Fibroblast of skin of abdomen (primary cell): ENCODE data around the gene GJC2.

Experiments
- DNase-seq: peaks from one replicate; pipeline ENCODE4 v3.0.0-alpha.2; 2013

GJC2 gene

DNA sequence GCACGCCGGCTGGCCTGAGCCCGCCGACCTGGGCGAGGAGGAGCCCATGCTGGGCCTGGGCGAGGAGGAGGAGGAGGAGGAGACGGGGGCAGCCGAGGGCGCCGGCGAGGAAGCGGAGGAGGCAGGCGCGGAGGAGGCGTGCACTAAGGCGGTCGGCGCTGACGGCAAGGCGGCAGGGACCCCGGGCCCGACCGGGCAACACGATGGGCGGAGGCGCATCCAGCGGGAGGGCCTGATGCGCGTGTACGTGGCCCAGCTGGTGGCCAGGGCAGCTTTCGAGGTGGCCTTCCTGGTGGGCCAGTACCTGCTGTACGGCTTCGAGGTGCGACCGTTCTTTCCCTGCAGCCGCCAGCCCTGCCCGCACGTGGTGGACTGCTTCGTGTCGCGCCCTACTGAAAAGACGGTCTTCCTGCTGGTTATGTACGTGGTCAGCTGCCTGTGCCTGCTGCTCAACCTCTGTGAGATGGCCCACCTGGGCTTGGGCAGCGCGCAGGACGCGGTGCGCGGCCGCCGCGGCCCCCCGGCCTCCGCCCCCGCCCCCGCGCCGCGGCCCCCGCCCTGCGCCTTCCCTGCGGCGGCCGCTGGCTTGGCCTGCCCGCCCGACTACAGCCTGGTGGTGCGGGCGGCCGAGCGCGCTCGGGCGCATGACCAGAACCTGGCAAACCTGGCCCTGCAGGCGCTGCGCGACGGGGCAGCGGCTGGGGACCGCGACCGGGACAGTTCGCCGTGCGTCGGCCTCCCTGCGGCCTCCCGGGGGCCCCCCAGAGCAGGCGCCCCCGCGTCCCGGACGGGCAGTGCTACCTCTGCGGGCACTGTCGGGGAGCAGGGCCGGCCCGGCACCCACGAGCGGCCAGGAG, 8.6 kb downstream of the GJC2 start:
- DNase-seq = no peak

DNA sequence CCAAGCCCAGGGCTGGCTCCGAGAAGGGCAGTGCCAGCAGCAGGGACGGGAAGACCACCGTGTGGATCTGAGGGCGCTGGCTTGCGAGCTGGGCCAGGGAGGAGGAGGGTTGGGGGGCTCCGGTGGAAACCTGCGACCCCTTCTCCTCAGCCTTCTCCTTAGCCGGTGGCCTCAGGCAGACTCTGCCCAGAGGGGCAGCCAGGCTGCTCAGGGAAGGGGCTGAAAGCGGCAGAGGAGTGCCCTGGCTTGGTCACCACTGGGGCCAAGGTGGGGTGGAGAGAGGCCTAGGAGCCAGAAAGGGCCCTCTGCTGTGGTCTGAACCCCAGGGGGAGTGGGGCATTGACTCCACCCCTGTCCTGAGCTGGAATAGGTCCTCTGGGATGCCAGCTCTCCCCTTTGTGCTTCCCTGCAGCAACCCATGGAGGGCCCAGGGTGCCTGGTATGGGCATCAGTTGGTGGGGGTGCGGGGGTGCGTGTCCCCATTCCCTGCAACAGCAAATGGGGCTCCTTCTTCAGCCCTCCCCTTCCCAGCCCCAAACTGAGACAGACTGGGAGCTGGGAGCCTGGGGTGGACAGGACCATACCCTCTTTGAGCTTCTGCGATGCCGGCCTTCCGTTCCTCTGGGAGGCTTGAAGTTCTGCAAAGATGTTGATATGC, 9.4 kb downstream of the GJC2 start:
- no peak for DNase-seq

DNA sequence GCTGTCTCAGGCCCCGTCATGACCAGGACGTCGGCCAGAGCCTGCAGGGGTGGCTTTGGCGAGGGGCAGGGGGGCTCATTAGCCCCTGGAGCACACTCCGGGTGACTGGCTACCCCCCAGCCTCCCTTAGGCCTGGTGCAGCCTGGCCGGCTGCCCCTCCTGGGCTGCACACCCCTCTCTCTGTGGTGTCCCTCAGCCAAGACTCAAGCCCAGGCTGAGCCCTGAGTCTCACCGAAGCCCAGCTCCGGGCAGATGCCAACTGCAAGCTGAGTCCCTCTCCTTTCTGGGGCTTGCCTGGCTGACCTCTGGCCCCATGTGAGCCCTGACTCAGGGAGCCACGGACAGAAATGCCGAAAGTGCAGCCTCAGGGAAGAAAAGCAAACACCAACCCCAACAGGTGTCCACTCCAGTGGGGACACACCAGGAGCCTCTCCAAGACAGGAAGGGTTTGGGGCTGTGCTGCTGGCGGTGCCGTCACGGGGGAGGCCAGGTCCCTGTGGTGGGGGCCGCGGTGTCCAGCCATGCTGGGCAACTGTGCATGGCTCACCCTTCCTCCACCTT, 10.6 kb downstream of the GJC2 start:
- no peak for DNase-seq

DNA sequence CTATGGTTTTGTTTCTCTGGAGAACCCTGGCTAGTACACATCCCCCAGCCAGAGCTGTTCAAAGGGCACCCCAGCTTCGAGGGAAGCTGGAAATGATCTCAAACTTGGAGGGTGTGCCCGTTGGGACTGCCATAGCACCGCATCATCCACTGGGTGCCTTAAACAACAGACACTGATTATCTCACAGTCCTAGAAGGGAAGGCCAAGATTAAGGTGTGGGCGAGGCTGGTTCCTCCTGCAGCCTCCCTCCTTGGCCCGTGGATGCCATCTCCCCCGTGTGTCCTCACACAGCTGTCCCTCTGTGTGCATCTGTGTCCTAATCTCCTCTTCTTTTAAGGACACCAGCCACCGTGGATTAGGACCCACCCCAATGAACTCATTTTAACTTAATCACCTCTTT, 11.6 kb downstream of the GJC2 start:
- no peak for DNase-seq

DNA sequence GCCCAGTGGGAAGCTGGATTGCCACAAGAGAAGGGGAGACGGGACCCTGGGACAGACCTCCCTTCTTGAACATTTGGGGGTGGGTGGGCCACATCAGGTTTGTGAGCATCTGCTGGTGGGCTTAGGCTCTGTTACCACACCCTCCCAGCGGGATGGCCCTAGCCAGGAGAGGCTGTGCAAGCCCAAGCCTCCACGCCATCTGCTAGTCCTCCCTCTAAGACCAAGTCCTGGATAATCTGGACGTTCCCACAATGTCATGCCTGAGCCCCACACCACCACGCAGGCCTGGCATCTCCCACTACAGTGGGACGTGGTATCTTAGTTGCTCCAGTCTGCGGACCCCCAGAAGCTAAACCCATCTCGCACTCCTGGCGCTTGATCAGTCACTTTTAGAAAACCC, 12.1 kb downstream of the GJC2 start:
- no peak for DNase-seq

DNA sequence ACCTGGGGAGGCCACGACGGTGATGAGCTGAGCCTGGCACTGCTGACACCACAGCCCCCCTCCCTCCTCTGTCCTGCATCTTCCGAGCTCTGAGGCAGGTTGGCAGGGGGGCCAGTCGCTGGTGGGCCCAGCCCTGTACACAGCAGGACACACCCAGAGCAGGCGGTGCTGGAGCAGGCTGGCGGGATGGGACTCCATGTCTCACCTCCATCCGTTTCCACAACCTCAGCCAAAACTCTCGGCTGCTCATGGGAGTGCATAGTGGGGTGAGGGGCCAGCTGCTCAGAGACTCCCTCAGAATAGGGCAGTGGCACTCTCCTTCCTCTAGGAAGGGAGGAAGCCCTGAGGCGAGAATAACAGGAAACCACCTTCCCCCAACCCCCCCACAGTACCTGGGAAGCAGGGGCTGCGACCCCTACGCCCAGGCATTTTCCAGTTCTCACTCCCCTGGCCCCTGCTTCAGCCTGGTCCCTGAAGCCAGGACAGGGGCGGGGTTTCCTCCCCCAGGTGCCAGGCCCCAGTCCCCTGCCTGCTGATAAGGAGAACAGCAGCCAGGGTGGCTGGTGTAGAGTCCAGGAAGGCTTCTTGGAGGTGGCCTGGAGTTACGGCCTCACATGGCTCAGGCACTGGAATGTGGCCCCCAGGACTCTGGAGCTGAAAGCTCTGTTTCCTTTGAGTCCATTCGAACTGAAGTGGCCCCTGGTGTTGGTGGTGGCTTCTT, 12.7 kb downstream of the GJC2 start:
- DNase-seq = peak; percentile 48

DNA sequence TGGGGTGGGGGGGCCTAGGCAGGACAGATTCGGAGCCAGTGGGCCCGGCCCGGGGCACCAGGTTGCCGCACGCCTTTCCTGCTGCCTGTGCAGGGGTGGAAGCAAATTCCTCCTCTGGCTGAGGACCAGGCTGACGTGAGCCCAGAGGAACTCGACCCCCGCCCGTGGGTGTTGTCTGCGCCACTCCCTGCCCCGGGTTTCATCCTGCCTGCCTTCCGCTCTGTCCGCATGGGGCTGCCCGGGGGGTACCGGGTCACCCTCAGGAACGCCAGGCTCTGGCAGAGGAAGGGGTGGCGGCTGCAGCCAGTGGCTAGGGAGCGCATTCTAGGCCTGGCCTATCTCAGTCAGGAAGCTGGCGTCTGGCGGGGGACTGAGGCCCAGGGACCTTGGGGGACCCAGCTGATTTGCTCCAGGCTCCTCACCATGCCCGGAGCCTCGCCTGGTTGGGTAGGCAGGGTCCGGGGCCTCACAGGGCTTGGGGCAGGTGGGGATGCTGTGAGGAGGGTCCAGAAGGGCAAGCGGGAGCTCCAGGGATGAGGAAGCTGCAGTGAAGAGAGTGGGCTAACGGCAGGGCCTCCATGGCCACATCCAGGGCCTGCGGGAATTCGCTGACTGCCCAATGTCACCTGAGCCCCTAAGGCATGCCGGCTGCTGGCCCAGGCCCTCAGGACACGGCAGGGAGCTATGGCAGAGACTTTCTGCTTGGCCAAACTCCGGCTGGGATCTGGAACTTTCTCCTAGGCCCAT, 13.4 kb downstream of the GJC2 start:
- peak; percentile 50 for DNase-seq

DNA sequence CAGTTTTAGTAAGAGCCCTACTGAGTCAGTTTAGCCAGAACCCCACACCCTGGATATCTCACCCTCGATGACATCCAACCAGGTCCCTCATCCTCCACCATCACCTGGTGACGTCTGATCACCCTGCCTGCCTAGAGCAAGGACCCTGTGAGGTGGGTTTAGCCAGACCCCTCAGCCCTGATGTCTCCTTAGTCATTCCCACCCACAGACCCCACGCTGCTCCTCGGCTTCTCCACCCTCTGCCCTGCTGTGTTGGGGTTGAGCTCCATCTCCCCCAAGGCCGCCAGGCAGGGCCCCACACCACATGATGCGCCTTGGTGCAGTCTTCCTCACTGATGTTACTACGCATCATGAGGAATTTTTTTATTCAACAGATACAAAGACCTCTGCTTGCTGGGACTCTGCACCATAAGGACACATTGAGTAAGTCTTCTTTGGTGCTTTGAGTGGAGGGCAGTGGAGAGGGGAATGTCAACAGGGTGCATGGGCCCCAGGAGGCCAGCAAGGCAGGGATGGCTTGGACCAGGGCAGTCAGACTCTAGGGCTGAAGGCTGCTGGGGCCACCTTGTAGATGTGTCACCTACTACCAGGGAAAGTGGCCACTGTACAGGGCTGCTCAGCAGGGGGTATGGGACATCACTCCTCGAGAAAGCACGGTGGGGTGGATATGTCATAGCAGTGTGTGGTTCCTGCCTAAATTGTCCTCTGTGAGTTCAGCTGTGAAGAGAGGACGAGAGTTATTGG, 14.2 kb downstream of the GJC2 start:
- no peak for DNase-seq

DNA sequence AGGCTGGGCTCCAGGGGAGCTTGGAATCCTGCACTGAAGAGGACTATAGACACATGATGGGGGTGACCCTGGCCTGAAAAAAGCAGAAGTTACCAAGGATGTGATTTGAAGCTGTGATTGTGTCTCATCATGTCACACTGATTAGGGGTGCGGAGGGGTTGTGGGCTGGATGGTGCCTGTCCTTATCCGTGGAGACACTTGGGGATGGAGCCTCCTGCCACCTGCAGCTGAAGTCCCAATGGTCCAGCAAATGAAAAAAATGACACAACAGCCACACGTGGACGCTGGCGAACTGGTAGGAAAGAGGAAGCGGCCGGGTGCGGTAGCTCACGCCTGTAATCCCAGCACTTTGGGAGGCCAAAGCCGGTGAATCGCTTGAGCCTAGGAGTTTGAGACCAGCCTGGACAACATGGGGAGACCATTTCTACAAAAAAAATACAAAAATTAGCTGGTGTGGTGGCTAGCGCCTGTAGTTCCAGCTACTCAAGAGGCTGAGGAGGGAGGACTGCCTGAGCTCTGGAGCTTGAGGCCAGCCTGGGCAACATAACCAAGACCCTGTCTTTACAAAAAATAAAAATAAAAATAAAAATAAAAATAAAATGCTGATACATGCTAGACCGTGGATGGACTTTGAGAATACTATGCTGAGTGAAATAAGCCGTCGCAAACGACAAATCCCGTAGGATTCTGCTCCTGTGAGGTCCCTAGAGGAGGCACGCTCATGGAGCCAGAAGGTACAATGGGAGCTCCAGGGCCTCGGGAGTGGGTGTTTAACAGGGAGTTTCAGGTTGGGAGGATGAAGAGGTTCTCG, 15.0 kb downstream of the GJC2 start:
- DNase-seq = no peak

DNA sequence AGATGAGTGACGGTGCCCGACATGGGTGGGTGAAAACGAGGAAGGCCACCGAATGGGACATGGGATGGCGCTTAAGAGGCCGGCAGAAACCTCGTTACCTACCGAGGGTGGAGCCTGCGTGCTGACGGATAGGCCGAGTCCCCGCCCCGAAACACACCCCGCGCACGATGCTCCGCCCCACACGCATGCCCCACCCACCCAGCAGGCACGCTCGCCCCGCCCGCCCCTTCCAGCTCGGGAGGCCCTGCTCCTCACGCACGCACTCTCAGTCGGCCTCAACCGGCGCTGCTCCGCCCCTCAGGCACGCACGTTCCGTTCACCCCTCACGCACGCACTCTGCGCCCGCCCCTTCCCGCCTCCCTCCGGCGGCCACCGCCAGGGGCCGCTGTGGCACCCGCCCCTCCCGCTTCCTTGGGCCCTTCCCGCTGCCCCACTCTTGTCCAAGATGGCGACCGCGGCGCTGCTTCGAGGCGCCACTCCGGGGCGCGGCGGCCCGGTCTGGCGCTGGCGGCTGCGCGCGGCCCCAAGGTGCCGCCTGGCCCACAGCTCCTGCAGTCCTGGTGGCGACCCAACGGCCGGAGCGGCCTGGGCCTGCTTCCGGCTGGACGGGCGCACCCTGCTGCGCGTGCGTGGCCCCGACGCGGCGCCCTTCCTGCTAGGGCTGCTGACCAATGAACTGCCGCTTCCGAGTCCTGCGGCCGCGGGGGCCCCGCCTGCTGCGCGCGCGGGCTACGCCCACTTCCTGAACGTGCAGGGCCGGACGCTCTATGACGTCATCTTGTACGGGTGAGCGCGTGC, 15.8 kb downstream of the GJC2 start, which contains the start of gene IBA57:
Gene IBA57, plus strand, starts transcription at position 433 of the 798 bp plus-strand sequence. Its CDS starts 13 bp downstream, at position 446.
- peak; percentile 99 for DNase-seq

DNA sequence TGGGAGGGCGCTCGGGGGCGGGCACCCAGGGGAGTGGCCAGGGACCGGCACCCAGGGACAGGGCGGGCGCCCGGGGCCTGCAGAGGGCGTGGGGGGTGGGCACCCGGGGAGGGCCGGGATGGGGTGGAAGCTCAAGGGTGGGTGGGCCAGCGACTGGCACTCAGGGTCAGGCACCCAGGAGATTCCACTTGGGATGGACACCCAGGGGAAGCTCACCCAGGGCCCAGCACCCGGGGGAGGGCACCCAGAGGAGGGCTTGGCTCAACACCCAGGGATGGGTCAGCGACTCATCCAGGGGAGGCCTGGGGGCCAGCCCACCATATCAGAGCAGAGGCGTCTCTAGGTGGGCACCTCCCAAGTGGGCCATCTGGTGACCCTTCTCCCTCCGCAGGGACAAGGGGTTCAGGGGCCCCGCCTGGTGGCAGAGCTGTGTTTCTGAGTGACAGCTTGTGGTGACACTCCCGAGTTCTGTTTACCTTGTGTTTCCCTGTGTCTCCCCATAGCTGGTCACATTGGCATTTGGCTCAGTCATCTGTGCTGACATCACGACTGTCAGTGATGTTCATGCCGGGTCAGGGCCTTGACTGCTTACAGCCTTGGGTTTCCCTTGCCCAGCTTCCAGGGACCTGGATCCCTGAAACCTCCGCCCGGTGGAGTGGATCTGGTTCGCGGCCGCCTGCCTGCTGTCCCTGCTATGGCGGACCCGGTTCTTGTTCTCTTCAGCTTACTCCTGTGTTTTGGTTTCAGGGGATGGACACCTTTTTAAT, 16.6 kb downstream of the GJC2 start:
- peak; percentile 35 for DNase-seq

DNA sequence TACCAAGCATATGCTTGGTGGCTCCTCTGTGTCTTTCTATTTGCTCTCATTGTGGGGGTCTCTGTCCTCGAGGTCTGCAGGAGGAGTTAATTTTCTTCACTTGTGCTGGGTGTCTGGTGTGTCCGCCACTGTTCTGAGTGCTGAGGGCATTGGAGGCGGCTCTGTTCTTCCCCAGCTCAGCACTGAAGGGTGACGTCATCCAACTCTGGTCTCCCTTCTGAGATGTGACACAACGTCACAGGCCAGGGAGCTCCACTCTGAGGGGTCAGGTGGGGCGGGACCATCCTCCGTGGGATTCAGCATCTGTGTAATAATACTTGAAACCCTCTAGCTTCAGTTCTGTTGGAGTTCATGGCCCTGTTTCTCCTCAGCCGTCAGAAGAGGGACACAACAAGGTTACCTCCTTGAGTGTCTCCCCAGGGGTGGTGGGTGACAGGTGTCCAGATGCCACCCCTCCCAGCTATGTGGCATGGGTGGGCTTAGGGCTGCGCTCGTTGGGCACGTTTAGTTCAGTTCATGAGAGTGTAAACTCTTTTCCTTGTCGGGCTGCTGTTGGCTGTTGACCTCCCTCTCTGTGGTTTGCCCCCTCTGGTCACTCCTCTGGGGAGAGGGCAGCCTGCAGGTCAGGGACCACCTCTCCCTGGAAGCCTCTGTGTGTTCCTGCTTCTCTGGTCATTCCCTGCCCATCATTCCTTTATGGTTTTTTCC, 19.0 kb downstream of the GJC2 start:
- DNase-seq = no peak

DNA sequence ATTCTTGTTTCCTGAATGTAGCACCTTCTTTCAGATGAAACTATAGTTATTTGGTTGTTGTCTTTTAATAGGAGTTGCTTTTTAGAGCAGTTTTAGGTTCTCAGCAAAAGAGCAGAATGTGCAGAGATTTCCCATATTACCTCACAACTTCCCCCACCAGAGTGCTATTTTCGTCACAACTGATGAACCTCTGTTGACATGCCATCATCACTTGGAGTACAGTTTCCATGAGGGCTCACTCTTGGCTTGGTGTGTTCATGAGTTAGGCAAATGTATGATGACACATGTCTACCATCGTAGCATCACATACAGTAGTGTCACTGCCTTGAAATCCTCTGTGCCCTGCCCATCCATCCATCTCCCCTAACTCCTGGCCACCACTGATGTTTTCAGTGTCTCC, 19.6 kb downstream of the GJC2 start:
- no peak for DNase-seq

DNA sequence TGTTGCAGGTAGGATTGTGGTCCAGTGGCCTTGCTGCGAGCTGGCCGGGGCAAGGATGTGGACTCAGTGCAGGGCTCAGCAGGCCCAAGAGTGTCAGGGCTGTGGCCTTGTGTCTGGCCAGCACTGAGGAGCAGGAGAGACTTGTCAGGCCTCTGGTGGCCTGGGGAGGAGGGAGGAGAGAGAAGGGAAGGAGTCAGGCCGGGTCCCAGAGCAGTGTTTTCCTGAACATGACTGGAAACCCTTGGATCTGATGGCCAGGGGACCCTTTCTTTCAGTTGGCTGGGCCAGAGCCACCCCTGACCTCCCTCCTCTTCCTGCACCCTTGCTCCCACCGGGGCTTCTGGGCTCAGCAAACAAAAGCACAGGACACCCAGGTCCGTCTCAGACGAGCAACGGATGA, 20.9 kb downstream of the GJC2 start:
- DNase-seq = no peak

DNA sequence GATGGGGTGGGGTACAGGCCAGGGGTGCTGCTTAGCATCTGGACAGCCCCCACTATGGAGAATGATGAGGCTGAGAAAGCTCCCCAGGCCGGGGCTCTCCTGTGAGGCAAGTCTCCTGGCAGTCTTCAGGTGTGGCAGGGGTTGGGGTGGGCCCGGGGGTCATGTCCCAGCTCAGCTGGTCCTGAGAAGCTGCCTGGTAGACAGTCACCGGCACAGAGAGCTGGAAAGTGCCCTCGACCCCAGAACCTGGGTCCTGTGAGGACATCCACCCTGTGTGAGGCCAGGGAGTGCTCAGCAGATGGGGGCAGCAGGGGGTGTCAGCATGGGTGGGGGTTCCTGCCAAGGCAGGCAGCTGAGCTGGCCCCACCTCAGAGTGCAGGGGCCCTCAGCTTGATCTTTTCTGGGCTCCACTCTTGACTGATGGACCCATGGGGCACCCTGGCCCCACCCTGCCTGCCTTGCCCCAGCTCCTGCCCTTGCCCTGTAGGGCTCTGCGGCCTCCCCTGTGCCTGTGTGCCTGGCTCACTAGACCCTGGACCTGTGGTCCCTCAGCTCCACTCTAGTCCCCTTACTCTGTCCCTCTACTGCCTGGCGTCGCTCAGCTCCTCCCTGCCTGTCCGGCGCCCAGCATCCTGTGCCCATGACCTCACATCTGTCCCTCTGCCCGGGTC, 21.6 kb downstream of the GJC2 start:
- no peak for DNase-seq

DNA sequence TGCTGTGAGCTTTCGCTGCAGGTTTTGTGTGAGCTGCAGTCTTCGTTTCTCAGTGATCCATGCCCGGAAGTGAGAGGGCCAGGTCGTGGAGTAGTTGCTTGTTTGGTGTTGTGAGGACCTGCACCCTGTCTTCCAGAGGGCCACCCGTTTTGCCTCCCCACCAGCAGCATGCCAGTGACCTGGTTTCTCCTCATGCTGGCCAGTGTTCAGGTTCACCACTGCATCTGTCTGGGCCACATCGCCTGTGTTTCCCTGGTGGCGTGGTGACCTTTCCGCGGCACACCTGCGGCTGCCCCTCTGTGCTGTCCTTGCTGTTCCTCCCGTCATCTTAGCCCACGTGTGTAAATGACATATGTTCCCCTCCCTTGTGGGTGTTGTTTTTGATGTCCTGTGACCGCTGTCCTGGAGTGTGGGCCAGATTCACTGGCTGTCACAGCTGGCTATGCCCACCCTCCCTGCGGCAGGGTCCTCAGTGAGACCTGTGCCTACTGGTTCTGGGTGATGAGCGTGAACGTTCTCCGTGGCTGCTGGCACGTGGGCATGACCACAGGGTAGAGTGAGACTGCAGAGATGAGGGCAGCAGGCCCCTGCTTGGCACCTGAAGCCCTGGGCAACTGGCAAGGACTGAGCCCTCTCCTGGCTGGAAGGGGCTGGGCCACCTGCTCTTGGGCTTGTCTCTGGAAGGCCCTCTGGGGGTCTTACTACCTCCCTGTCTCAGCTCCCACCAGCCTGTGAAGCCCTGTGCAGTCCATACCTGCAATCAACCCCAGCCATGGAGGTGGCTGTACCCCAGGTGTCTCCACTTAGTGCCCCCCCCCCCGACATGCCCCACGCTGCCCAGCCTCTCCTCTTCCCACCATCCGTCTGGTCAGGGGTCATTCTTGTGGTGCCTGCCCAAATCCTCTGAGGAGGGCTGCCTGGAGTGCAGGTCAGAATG, 23.1 kb downstream of the GJC2 start:
- no peak for DNase-seq
